SH-SY5Y (cell line): ENCODE results near the gene BEND7.

Experiments
- GATA2 ChIP-seq: IDR thresholded peaks from 2 replicates; pipeline ENCODE4 v1.6.1; 2011; ENCODE audit warnings: mild to moderate bottlenecking, low read depth, low read length
- GATA3 ChIP-seq: IDR thresholded peaks from 2 replicates; pipeline ENCODE4 v1.6.1; 2011; ENCODE audit warnings: low read depth, mild to moderate bottlenecking, low read length, moderate library complexity

DNA sequence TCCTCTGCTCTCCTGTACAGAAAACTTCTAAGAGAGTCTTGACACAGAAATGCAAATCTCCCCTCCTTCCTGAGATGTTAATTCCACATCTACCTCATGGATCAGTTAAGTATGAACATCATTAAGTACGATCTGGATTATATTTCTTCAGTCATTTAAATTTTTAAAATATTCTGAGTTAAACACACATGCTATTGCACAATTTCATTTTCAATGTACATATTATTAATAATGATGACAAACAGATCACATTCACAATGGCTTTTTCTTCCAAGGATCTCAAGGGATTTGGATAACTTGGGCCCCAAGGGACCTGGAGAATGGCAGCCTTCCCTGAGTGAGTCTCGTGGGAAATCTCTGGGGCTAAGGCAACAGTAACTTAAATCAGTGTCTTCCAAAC is 16.2 kb downstream of the BEND7 start:
- TF ChIP-seq GATA2 (no peak), GATA3 (no peak)
